ENCODE data around the gene YES1.

YES1 gene

DNA sequence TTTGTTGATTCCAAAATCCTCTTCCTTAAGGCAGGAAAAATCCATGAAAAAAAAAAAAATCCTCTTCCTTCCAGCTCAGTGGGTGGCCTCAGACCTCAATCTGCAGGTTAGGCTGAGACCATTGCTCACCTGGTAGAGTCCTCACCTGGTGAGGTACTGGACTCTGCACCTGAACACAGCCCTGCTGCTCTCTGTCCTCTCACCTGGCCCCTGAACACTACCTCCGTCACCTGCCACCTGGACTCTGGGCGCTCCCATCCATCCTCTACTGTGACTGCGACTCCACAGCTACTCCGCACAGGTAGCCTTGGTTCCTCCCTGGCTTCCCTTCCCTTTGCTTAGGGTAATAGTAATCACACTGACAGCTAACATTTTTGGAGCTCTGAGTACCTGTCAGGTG is 132.5 kb downstream of the YES1 start:
- no peak for TF ChIP-seq CTCF (IDR thresholded peaks at IDR 0.05; ENCODE audit: borderline replicate concordance, insufficient read depth, low read depth, low read length)

DNA sequence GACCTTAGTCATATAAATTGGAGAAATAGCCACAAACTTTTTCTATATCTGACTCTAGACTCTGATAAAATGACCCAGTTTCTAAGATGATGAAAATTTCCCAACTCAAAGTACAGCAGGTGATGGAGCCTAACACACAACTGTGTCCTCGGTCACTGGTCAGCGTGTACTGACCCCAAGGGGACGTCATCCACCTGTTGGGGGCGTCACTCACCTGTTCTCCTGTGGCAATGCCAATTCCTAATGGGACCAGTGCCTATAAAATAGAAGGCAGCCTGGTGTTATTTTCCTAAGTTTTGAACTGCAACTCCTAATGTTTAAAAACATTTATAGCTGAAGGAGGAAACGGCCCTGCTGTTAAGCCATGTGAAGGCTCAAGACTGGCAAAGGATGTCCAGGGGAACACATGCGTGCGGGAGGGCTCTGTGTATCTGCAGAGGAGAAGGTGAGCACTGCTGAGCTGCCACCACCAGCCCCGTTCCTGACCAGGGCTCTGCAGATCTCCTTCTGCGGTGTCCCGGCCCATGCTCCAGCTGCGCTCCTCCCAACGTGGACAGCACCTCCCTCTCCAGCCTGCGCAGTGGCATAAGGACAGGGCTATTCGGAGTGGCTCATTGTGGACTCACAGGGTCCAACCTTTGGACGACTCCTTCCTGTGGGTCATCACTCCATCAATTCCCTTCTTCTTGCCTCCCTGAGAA is 133.4 kb downstream of the YES1 start:
- no peak for TF ChIP-seq CTCF (IDR thresholded peaks at IDR 0.05; ENCODE audit: borderline replicate concordance, insufficient read depth, low read depth, low read length)
- no peak overlapping the region for H3K4me3 ChIP-seq (ENCODE audit: low read depth, low read length)

More for the DNA sequence above, 132.5 kb downstream of the YES1 start:
- H3K4me3 ChIP-seq (ENCODE audit: low read depth, low read length) = no peak overlapping the region

- no peak overlapping the region for H3K4me3 ChIP-seq (ENCODE audit: low read depth, low read length)
- TF ChIP-seq CTCF (IDR thresholded peaks at IDR 0.05; ENCODE audit: borderline replicate concordance, insufficient read depth, low read depth, low read length) = no peak
Observed at GRCh38 chr18:677951-678381, 134.1 kb downstream of the YES1 start.

- H3K4me3 ChIP-seq (ENCODE audit: low read depth, low read length) = no peak overlapping the region
- TF ChIP-seq CTCF (IDR thresholded peaks at IDR 0.05; ENCODE audit: borderline replicate concordance, insufficient read depth, low read depth, low read length) = no peak
Observed at GRCh38 chr18:677145-677544, 134.9 kb downstream of the YES1 start.

- no peak overlapping the region for H3K4me3 ChIP-seq (ENCODE audit: low read depth, low read length)
- TF ChIP-seq CTCF (IDR thresholded peaks at IDR 0.05; ENCODE audit: borderline replicate concordance, insufficient read depth, low read depth, low read length) = no peak
Observed at GRCh38 chr18:676736-677135, 135.3 kb downstream of the YES1 start.

- no peak for TF ChIP-seq CTCF (IDR thresholded peaks at IDR 0.05; ENCODE audit: borderline replicate concordance, insufficient read depth, low read depth, low read length)
- H3K4me3 ChIP-seq (ENCODE audit: low read depth, low read length) = no peak overlapping the region
Observed at GRCh38 chr18:676069-676468, 136.0 kb downstream of the YES1 start.

DNA sequence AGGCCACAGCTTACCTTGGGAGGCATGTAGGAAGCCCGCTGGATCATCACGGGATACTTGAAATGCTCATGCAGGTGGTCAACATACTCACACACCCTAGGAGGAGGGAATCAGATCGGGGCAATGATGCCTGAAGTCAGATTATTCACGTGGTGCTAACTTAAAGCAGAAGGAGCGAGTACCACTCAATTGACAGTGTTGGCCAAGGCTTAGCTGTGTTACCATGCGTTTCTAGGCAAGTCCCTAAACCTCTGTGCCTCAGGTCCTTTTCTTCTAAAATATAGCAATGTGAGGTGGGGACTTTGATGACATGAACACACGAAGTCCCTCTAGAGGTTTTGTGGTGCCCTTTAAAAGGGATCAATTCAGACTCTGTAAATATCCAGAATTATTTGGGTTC is 136.7 kb downstream of the YES1 start:
- TF ChIP-seq CTCF (IDR thresholded peaks at IDR 0.05; ENCODE audit: borderline replicate concordance, insufficient read depth, low read depth, low read length) = no peak
- H3K4me3 ChIP-seq (ENCODE audit: low read depth, low read length) = no peak overlapping the region
